ENCODE results near the gene SH3GLB2. TPM values are rescaled to one million over a fixed set of nuclear protein-coding genes. Genes with fewer than 3 reads are reported as not detected.
"Not testable (repeated sequence)": the region's sequence is repeated elsewhere in the genome, so short reads cannot be mapped to it uniquely, and the experiment has no call there.

SH3GLB2 gene
- total RNA-seq, 1 experiment from 2014 or later, result 52.7 TPM

- no peaks in the 10 kb centered on the region for H3K27me3 ChIP-seq (replicated peaks; ENCODE audit: insufficient read depth, low read depth, low read length, poor library complexity)
- peaks cover 3% of the 10 kb centered on the region for H3K36me3 ChIP-seq (ENCODE audit: insufficient read depth, low read length, poor library complexity, severe bottlenecking)
- TF ChIP-seq EZH2 (IDR thresholded peaks at IDR 0.05; ENCODE audit: borderline replicate concordance, low read depth, low read length, poor library complexity, severe bottlenecking), result no peak
- TF ChIP-seq, protein P1, sequence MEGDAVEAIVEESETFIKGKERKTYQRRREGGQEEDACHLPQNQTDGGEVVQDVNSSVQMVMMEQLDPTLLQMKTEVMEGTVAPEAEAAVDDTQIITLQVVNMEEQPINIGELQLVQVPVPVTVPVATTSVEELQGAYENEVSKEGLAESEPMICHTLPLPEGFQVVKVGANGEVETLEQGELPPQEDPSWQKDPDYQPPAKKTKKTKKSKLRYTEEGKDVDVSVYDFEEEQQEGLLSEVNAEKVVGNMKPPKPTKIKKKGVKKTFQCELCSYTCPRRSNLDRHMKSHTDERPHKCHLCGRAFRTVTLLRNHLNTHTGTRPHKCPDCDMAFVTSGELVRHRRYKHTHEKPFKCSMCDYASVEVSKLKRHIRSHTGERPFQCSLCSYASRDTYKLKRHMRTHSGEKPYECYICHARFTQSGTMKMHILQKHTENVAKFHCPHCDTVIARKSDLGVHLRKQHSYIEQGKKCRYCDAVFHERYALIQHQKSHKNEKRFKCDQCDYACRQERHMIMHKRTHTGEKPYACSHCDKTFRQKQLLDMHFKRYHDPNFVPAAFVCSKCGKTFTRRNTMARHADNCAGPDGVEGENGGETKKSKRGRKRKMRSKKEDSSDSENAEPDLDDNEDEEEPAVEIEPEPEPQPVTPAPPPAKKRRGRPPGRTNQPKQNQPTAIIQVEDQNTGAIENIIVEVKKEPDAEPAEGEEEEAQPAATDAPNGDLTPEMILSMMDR (conservative IDR thresholded peaks at IDR 0.05; ENCODE audit: low read depth, low read length), result no peak
- POLR2A ChIA-PET (ENCODE audit: low non-redundant PET), result interaction anchor here (0.7 kb wide), 1 partner anchor 10 kb away, joined by 4 read pairs; no protein-coding TSS in a partner anchor
- H3K4me1 ChIP-seq (ENCODE audit: insufficient read depth, low read length, poor library complexity, severe bottlenecking), result peaks cover 12% of the 10 kb centered on the region
- H3K9me3 ChIP-seq (ENCODE audit: low read depth, low read length, poor library complexity, severe bottlenecking), result no peaks in the 10 kb centered on the region
- no peak for DNase-seq (ENCODE audit: low spot score)
- peak overlapping the region; percentile 97 for H3K4me3 ChIP-seq (ENCODE audit: low read depth, low read length, poor library complexity, severe bottlenecking)
- intact Hi-C loops (cut with micrococcal nuclease; ENCODE audit: unreplicated experiment), result no loop called here
- CTCF ChIA-PET, result no interaction called here
- BruUV-seq (replicated peaks), result no TSS peak
- peak overlapping the region; percentile 86 for H3K27ac ChIP-seq (ENCODE audit: low read depth, low read length, poor library complexity, severe bottlenecking)
These were observed 9.0 kb upstream of the SH3GLB2 start for GRCh38 chr9:129036923-129037766.

DNA sequence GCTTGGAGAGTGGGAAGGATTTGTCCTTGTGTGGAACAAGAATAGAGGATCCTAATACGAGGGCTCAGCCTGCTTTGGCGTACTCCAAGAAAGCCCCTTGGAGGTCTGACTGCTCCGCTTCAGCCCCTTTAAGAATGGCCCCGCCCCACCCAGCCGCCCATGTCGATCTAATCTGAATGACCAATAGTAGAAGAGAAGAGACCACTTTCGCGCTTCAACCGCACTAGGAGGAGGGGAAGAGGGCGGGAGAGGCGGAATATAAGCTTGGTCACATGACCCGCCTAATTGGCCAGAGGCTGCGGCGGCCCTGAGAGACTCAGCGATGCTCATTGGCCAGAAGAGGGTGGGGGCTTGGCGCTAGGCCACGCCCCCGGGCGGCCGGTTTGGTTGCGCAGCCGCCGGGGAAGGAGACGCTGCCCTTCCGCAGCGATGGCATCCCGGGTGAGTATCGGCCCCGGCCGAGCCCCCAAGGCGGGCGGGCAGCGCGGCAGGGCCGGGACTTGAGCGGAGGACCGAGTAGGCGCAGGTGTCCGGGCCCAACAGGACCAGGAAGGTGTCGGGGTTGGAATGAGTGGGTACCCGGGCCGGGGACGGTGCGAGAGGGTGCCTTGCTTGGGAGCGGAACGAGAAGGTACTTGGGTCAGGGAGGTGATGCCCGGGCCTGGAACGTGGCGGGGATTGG lies 8.3 kb upstream of the SH3GLB2 start, which contains the start of gene MIGA2:
Gene MIGA2, plus strand, starts transcription at position 386 of the 682 bp plus-strand sequence. CDS start 3,969 bp downstream, outside the sequence.
- ChIA-PET POLR2A (ENCODE audit: low non-redundant PET) (interaction anchor here (0.7 kb wide), 2 partner anchors 9 to 570 kb away, joined by 3 to 4 read pairs; no protein-coding TSS in a partner anchor), CTCF (interaction anchor here (0.5 kb wide), 1 partner anchor 175 kb away, joined by 3 read pairs; no protein-coding TSS in a partner anchor)
- intact Hi-C loops (cut with micrococcal nuclease; ENCODE audit: unreplicated experiment), result no loop called here
- Histone ChIP-seq H3K36me3 (ENCODE audit: insufficient read depth, low read length, poor library complexity, severe bottlenecking) (no peaks in the 10 kb centered on the region), H3K4me1 (ENCODE audit: insufficient read depth, low read length, poor library complexity, severe bottlenecking) (peaks cover 12% of the 10 kb centered on the region), H3K27ac (ENCODE audit: low read depth, low read length, poor library complexity, severe bottlenecking) (peak within 1 kb of the TSS; percentile 86), H3K27me3 (replicated peaks; ENCODE audit: insufficient read depth, low read depth, low read length, poor library complexity) (no peaks in the 10 kb centered on the region), H3K9me3 (ENCODE audit: low read depth, low read length, poor library complexity, severe bottlenecking) (no peaks in the 10 kb centered on the region), H3K4me3 (ENCODE audit: low read depth, low read length, poor library complexity, severe bottlenecking) (peak within 1 kb of the TSS; percentile 97)
- TF ChIP-seq, protein P1 (conservative IDR thresholded peaks at IDR 0.05; ENCODE audit: low read depth, low read length), result no peak
- no peak for TF ChIP-seq EZH2 (IDR thresholded peaks at IDR 0.05; ENCODE audit: borderline replicate concordance, low read depth, low read length, poor library complexity, severe bottlenecking)
- BruUV-seq (replicated peaks), result no TSS peak
- DNase-seq (ENCODE audit: low spot score), result peak; percentile 100

- BruUV-seq (replicated peaks); H3K9me3 ChIP-seq (ENCODE audit: low read depth, low read length, poor library complexity, severe bottlenecking); intact Hi-C loops (cut with micrococcal nuclease; ENCODE audit: unreplicated experiment); H3K27me3 ChIP-seq (replicated peaks; ENCODE audit: insufficient read depth, low read depth, low read length, poor library complexity); H3K36me3 ChIP-seq (ENCODE audit: insufficient read depth, low read length, poor library complexity, severe bottlenecking); DNase-seq (ENCODE audit: low spot score): not testable (repeated sequence)
- peak overlapping the region; percentile 97 for H3K4me3 ChIP-seq (ENCODE audit: low read depth, low read length, poor library complexity, severe bottlenecking)
- ChIA-PET CTCF (interaction anchor here (0.5 kb wide), 1 partner anchor 175 kb away, joined by 3 read pairs; no protein-coding TSS in a partner anchor), POLR2A (ENCODE audit: low non-redundant PET) (interaction anchor here (0.7 kb wide), 1 partner anchor 569 kb away, joined by 3 read pairs; no protein-coding TSS in a partner anchor)
- H3K4me1 ChIP-seq (ENCODE audit: insufficient read depth, low read length, poor library complexity, severe bottlenecking), result peaks cover 12% of the 10 kb centered on the region
- H3K27ac ChIP-seq (ENCODE audit: low read depth, low read length, poor library complexity, severe bottlenecking), result peak overlapping the region; percentile 86
These were observed 7.7 kb upstream of the SH3GLB2 start for GRCh38 chr9:129035838-129036237.
